Rectal smooth muscle tissue (tissue), 1 donor: Measurements from ENCODE around the gene ABCC3.

Experiments used
- H3K27ac ChIP-seq: one replicate; pipeline ENCODE4 v1.7.0; 2013; ENCODE audit warnings: low read depth, low read length, inconsistent platforms
- H3K27me3 ChIP-seq: one replicate; pipeline ENCODE4 v1.7.0; 2013; ENCODE audit warnings: low read length; ENCODE audit not compliant: control insufficient read depth, insufficient read depth
- H3K36me3 ChIP-seq: one replicate; pipeline ENCODE4 v1.7.0; 2013; ENCODE audit warnings: low read length; ENCODE audit not compliant: control insufficient read depth, insufficient read depth
- H3K4me1 ChIP-seq: one replicate; pipeline ENCODE4 v1.7.0; 2013; ENCODE audit warnings: low read length; ENCODE audit not compliant: control insufficient read depth, insufficient read depth
- H3K4me3 ChIP-seq: one replicate; pipeline ENCODE4 v1.7.0; 2013; ENCODE audit warnings: low read length
- H3K9ac ChIP-seq: one replicate; pipeline ENCODE4 v1.7.0; 2013; ENCODE audit warnings: low read length

Gene ABCC3

GRCh38 chr17:50660042-50660886, 25.6 kb downstream of the ABCC3 start:
- Histone ChIP-seq H3K36me3 (no peaks in the 10 kb centered on the region), H3K27me3 (no peaks in the 10 kb centered on the region), H3K4me3 (no peak overlapping the region), H3K9ac (no peak overlapping the region), H3K4me1 (peaks cover 8% of the 10 kb centered on the region), H3K27ac (no peak overlapping the region)

GRCh38 chr17:50660887-50661345, 26.2 kb downstream of the ABCC3 start:
- Histone ChIP-seq H3K4me3 (no peak overlapping the region), H3K27ac (no peak overlapping the region), H3K4me1 (peaks cover 8% of the 10 kb centered on the region), H3K27me3 (no peaks in the 10 kb centered on the region), H3K9ac (no peak overlapping the region), H3K36me3 (no peaks in the 10 kb centered on the region)

- Histone ChIP-seq H3K9ac (no peak overlapping the region), H3K4me3 (no peak overlapping the region), H3K36me3 (no peaks in the 10 kb centered on the region), H3K27me3 (no peaks in the 10 kb centered on the region), H3K4me1 (peaks cover 8% of the 10 kb centered on the region), H3K27ac (no peak overlapping the region)
Observed at GRCh38 chr17:50661348-50661747, 26.7 kb downstream of the ABCC3 start.

- Histone ChIP-seq H3K27ac (peak overlapping the region; percentile 30), H3K4me3 (no peak overlapping the region), H3K9ac (no peak overlapping the region), H3K4me1 (peaks cover 8% of the 10 kb centered on the region), H3K36me3 (no peaks in the 10 kb centered on the region), H3K27me3 (no peaks in the 10 kb centered on the region)
Observed at GRCh38 chr17:50661795-50662391, 27.2 kb downstream of the ABCC3 start.

GRCh38 chr17:50662632-50663225, 28.0 kb downstream of the ABCC3 start:
- H3K4me3 ChIP-seq: no peak overlapping the region

GRCh38 chr17:50663812-50664374, 29.2 kb downstream of the ABCC3 start:
- H3K36me3 ChIP-seq: no peaks in the 10 kb centered on the region

More at GRCh38 chr17:50662632-50663225, 28.0 kb downstream of the ABCC3 start:
- Histone ChIP-seq H3K27me3 (no peaks in the 10 kb centered on the region), H3K9ac (no peak overlapping the region), H3K27ac (no peak overlapping the region), H3K36me3 (no peaks in the 10 kb centered on the region), H3K4me1 (peaks cover 8% of the 10 kb centered on the region)

GRCh38 chr17:50664788-50665458, 30.2 kb downstream of the ABCC3 start:
- Histone ChIP-seq H3K4me1 (peaks cover 8% of the 10 kb centered on the region), H3K36me3 (no peaks in the 10 kb centered on the region), H3K9ac (no peak overlapping the region), H3K27ac (no peak overlapping the region), H3K4me3 (no peak overlapping the region), H3K27me3 (no peaks in the 10 kb centered on the region)

More at GRCh38 chr17:50663812-50664374, 29.2 kb downstream of the ABCC3 start:
- Histone ChIP-seq H3K4me1 (peaks cover 8% of the 10 kb centered on the region), H3K27me3 (no peaks in the 10 kb centered on the region), H3K4me3 (no peak overlapping the region), H3K9ac (no peak overlapping the region), H3K27ac (no peak overlapping the region)

- Histone ChIP-seq H3K4me3 (no peak overlapping the region), H3K36me3 (no peaks in the 10 kb centered on the region), H3K4me1 (peaks cover 8% of the 10 kb centered on the region), H3K27me3 (no peaks in the 10 kb centered on the region), H3K9ac (no peak overlapping the region), H3K27ac (no peak overlapping the region)
Observed at GRCh38 chr17:50665838-50666237, 31.2 kb downstream of the ABCC3 start.

GRCh38 chr17:50666316-50666715, 31.6 kb downstream of the ABCC3 start:
- Histone ChIP-seq H3K36me3 (no peaks in the 10 kb centered on the region), H3K9ac (no peak overlapping the region), H3K4me3 (no peak overlapping the region), H3K4me1 (peaks cover 8% of the 10 kb centered on the region), H3K27me3 (no peaks in the 10 kb centered on the region), H3K27ac (no peak overlapping the region)

GRCh38 chr17:50667259-50668024, 32.8 kb downstream of the ABCC3 start:
- no peak overlapping the region for H3K9ac ChIP-seq
- H3K27me3 ChIP-seq: no peaks in the 10 kb centered on the region
- H3K4me1 ChIP-seq: no peaks in the 10 kb centered on the region
- H3K27ac ChIP-seq: no peak overlapping the region
- H3K36me3 ChIP-seq: no peaks in the 10 kb centered on the region
- H3K4me3 ChIP-seq: no peak overlapping the region

- no peak overlapping the region for H3K9ac ChIP-seq
- H3K27ac ChIP-seq: no peak overlapping the region
- no peaks in the 10 kb centered on the region for H3K36me3 ChIP-seq
Observed at GRCh38 chr17:50668025-50668837, 33.5 kb downstream of the ABCC3 start.

More at GRCh38 chr17:50668025-50668837, 33.5 kb downstream of the ABCC3 start:
- no peaks in the 10 kb centered on the region for H3K4me1 ChIP-seq
- no peak overlapping the region for H3K4me3 ChIP-seq
- no peaks in the 10 kb centered on the region for H3K27me3 ChIP-seq
